Mesenchymal stem cell (in vitro differentiated cells and primary cell): ENCODE measurements around the gene BPHL.
"Not testable (repeated sequence)": the region's sequence is repeated elsewhere in the genome, so short reads cannot be mapped to it uniquely, and the experiment has no call there.

ENCODE experiments used
- DNase-seq: peaks from one replicate; pipeline ENCODE4 v3.0.0-alpha.2; 2013
- H2AFZ ChIP-seq: one replicate; pipeline ENCODE4 v1.6.1; 2013; ENCODE audit warnings: low read depth, mild to moderate bottlenecking, control low read depth, inconsistent platforms, low read length, moderate library complexity
- H2AK5ac ChIP-seq: 2 replicates; pipeline ENCODE4 v1.6.1; 2013; ENCODE audit warnings: low read length, moderate library complexity, mild to moderate bottlenecking, inconsistent platforms; ENCODE audit not compliant: severe bottlenecking
- H2BK120ac ChIP-seq: one replicate; pipeline ENCODE4 v1.6.1; 2013; ENCODE audit warnings: low read depth, mild to moderate bottlenecking, inconsistent platforms, low read length, moderate library complexity
- H2BK12ac ChIP-seq, 2 experiments: one replicate each; pipeline ENCODE4 v1.6.1; 2013; ENCODE audit warnings: inconsistent platforms in 2 of 2, low read length in 2 of 2, mild to moderate bottlenecking in 2 of 2, moderate library complexity in 2 of 2, control low read depth in 1 of 2
- H2BK15ac ChIP-seq: one replicate; pipeline ENCODE4 v1.6.1; 2013; ENCODE audit warnings: mild to moderate bottlenecking, low read depth, inconsistent platforms; ENCODE audit not compliant: poor library complexity, severe bottlenecking
- H2BK5ac ChIP-seq: 2 replicates; pipeline ENCODE4 v1.6.1; 2013; ENCODE audit warnings: low read depth, mild to moderate bottlenecking, low read length, control low read depth, inconsistent platforms; ENCODE audit not compliant: poor library complexity, severe bottlenecking
- H3K14ac ChIP-seq, 2 experiments: one replicate each; pipeline ENCODE4 v1.6.1; 2013; ENCODE audit warnings: inconsistent platforms in 2 of 2, low read length in 2 of 2, control low read depth in 1 of 2, mild to moderate bottlenecking in 1 of 2, moderate library complexity in 1 of 2
- H3K18ac ChIP-seq, 2 experiments: one replicate each; pipeline ENCODE4 v1.6.1; 2013; ENCODE audit warnings: inconsistent platforms in 2 of 2, low read length in 2 of 2, control low read depth in 1 of 2, low read depth in 1 of 2, mild to moderate bottlenecking in 1 of 2
- H3K23ac ChIP-seq, 2 experiments: one replicate each; pipeline ENCODE4 v1.6.1; 2013; ENCODE audit warnings: inconsistent platforms in 2 of 2, low read length in 2 of 2, mild to moderate bottlenecking in 2 of 2, moderate library complexity in 2 of 2, control low read depth in 1 of 2
- H3K27ac ChIP-seq: 2 replicates; pipeline ENCODE4 v1.5.1; 2013; ENCODE audit warnings: mild to moderate bottlenecking, moderate library complexity, low read length, control low read depth, inconsistent platforms; ENCODE audit not compliant: poor library complexity, severe bottlenecking
- H3K27me3 ChIP-seq, 2 experiments: 2 replicates each; pipeline versions ENCODE4 v1.6.1 to v1.7.0; 2013; ENCODE audit warnings: low read length in 2 of 2, mild to moderate bottlenecking in 2 of 2, moderate library complexity in 2 of 2, control low read depth in 1 of 2, inconsistent platforms in 1 of 2; ENCODE audit not compliant: control insufficient read depth in 1 of 2, insufficient read depth in 1 of 2
- H3K36me3 ChIP-seq, 2 experiments: 2 replicates each; pipeline versions ENCODE4 v1.6.1 to v1.7.0; 2013; ENCODE audit warnings: low read length in 2 of 2, control low read depth in 1 of 2, inconsistent platforms in 1 of 2, low read depth in 1 of 2, mild to moderate bottlenecking in 1 of 2; ENCODE audit not compliant: insufficient read depth in 2 of 2, control insufficient read depth in 1 of 2
- H3K4ac ChIP-seq, 2 experiments: one replicate each; pipeline ENCODE4 v1.6.1; 2013; ENCODE audit warnings: inconsistent platforms in 2 of 2, low read length in 2 of 2, mild to moderate bottlenecking in 2 of 2, moderate library complexity in 2 of 2, control low read depth in 1 of 2, low read depth in 1 of 2
- H3K4me1 ChIP-seq: 2 replicates; pipeline ENCODE4 v1.6.1; 2013; ENCODE audit warnings: low read depth, low read length, control low read depth; ENCODE audit not compliant: control insufficient read depth, insufficient read depth
- H3K4me2 ChIP-seq: 2 replicates; pipeline ENCODE4 v1.6.1; 2013; ENCODE audit warnings: low read length, mild to moderate bottlenecking, inconsistent platforms; ENCODE audit not compliant: poor library complexity, severe bottlenecking
- H3K4me3 ChIP-seq, 2 experiments: 2 replicates each; pipeline versions ENCODE4 v1.5.1 to v1.7.0; 2013; ENCODE audit warnings: low read length in 2 of 2, mild to moderate bottlenecking in 2 of 2, control low read depth in 1 of 2, low read depth in 1 of 2; ENCODE audit not compliant: insufficient read depth in 1 of 2
- H3K79me1 ChIP-seq: replicated peaks from 2 replicates; pipeline ENCODE4 v1.6.1; 2013; ENCODE audit warnings: mild to moderate bottlenecking, control low read depth, low read length, inconsistent platforms; ENCODE audit not compliant: poor library complexity, severe bottlenecking
- H3K9ac ChIP-seq: 2 replicates; pipeline ENCODE4 v1.7.0; 2013; ENCODE audit warnings: mild to moderate bottlenecking, low read length, moderate library complexity
- H3K9me3 ChIP-seq: 2 replicates; pipeline ENCODE4 v1.7.0; 2013; ENCODE audit warnings: mild to moderate bottlenecking, low read length; ENCODE audit not compliant: control insufficient read depth
- H4K8ac ChIP-seq: one replicate; pipeline ENCODE4 v1.6.1; 2013; ENCODE audit warnings: inconsistent platforms, mild to moderate bottlenecking, low read length, moderate library complexity
- H4K91ac ChIP-seq: one replicate; pipeline ENCODE4 v1.6.1; 2013; ENCODE audit warnings: mild to moderate bottlenecking, low read length, inconsistent platforms
- WGBS: methylation state at CpG from one replicate; pipeline ENCODE4 v1.1.7; 2013; ENCODE audit warnings: mixed read lengths; 5-methylcytosine and 5-hydroxymethylcytosine counted together

BPHL gene

DNA sequence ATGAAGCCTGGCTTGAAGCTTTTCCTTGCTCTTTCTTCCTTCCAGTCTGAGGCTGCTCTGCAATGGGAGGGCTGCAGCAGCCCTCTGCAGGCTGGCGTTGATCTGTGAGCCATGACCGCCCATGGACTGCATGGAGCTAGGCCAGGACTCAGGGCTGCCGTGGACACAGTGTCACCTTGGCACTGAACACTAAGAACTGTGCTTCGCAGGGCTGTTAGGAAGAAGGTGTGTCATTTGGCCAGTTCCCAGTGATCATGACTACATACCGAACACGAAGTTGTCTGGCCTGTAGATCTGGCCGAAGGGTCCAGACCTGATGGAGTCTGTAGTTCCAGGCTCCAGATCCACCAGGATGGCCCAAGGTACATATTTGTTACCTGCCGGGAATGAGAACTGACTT lies 60.2 kb downstream of the BPHL start:
- H3K14ac ChIP-seq, H3K23ac ChIP-seq, H3K27ac ChIP-seq, H2BK15ac ChIP-seq, H3K79me1 ChIP-seq, H2AFZ ChIP-seq, H2BK12ac ChIP-seq, H3K36me3 ChIP-seq, H3K4me1 ChIP-seq, H3K4me2 ChIP-seq, H3K9me3 ChIP-seq, H3K4ac ChIP-seq, H4K8ac ChIP-seq, DNase-seq, H2BK5ac ChIP-seq, H3K18ac ChIP-seq, H4K91ac ChIP-seq, H3K4me3 ChIP-seq, H2AK5ac ChIP-seq, H2BK120ac ChIP-seq, H3K9ac ChIP-seq: not testable (repeated sequence)
- WGBS: 94% methylated on average over 8 of the region's 8 CpGs
- H3K27me3 ChIP-seq: peaks cover 0 to 16% of the 10 kb centered on the region in 2 experiments

DNA sequence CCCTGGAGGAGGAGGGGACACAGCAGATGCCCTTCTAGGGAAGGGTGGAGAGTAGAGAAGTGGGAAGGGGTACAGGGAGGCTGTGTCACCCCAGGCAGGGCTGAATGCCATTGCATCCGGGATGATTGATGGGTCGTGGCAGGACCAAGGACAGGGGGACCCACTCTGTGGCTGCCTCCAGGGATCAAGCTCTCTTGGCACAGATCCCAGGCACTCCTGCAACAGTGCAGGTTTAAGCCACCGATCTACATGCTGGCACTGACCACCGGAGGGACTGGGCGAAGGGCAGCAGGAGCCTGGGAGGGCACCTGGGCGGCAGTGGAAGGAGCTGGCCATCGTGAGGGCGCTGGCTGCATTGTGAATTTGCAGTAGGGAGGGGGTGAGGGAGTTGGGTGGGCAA lies 61.4 kb downstream of the BPHL start:
- not testable (repeated sequence) for H3K23ac ChIP-seq, H3K4me2 ChIP-seq, DNase-seq, H3K9me3 ChIP-seq, H3K27ac ChIP-seq, H4K8ac ChIP-seq, H3K14ac ChIP-seq, H2BK15ac ChIP-seq, H2BK5ac ChIP-seq, H2AFZ ChIP-seq, H3K36me3 ChIP-seq, H3K79me1 ChIP-seq, H3K4me1 ChIP-seq, H2AK5ac ChIP-seq, H2BK12ac ChIP-seq, H3K4ac ChIP-seq, H2BK120ac ChIP-seq, H3K18ac ChIP-seq, H3K9ac ChIP-seq, H4K91ac ChIP-seq
- H3K4me3 ChIP-seq: peak overlapping the region in 1 of 2 experiments; percentile 45
- H3K27me3 ChIP-seq: peaks cover 0 to 28% of the 10 kb centered on the region in 2 experiments
- 100% methylated on average over 5 of the region's 8 CpGs for WGBS

- 80% methylated on average over 2 of the region's 2 CpGs for WGBS
- Histone ChIP-seq H4K8ac (no peak overlapping the region), H3K36me3 (no peaks in the 10 kb centered on the region), H3K23ac (no peak overlapping the region), H3K4ac (no peak overlapping the region), H3K79me1 (no peaks in the 10 kb centered on the region), H2AK5ac (no peak overlapping the region), H3K27ac (no peak overlapping the region), H2BK5ac (no peak overlapping the region), H4K91ac (no peak overlapping the region), H3K9me3 (no peaks in the 10 kb centered on the region), H2BK15ac (no peak overlapping the region), H3K14ac (no peak overlapping the region), H3K4me3 (no peak overlapping the region), H3K4me2 (no peak overlapping the region), H3K9ac (no peak overlapping the region), H3K27me3 (peaks cover 0 to 35% of the 10 kb centered on the region in 2 experiments), H2BK12ac (no peak overlapping the region), H2AFZ (no peak overlapping the region), H3K18ac (no peak overlapping the region), H2BK120ac (no peak overlapping the region), H3K4me1 (peaks cover 4% of the 10 kb centered on the region)
- no peak for DNase-seq
These were observed 62.6 kb downstream of the BPHL start for GRCh38 chr6:3181105-3181504.

GRCh38 chr6:3183066-3183465 lies 64.6 kb downstream of the BPHL start:
- no peaks in the 10 kb centered on the region for H3K9me3 ChIP-seq
- no peak overlapping the region for H3K27ac ChIP-seq
- no peak overlapping the region for H2AK5ac ChIP-seq
- H3K36me3 ChIP-seq: no peaks in the 10 kb centered on the region
- no peak overlapping the region for H2BK12ac ChIP-seq
- H3K4ac ChIP-seq: no peak overlapping the region
- no peak overlapping the region for H2BK5ac ChIP-seq
- H2BK120ac ChIP-seq: no peak overlapping the region
- H3K4me2 ChIP-seq: no peak overlapping the region
- H3K4me1 ChIP-seq: peaks cover 4% of the 10 kb centered on the region
- no peak overlapping the region for H4K91ac ChIP-seq
- H3K18ac ChIP-seq: no peak overlapping the region
- no peaks in the 10 kb centered on the region for H3K79me1 ChIP-seq
- 71% methylated on average over 4 of the region's 4 CpGs for WGBS
- H2AFZ ChIP-seq: no peak overlapping the region
- H3K23ac ChIP-seq: no peak overlapping the region
- no peak overlapping the region for H4K8ac ChIP-seq
- H3K27me3 ChIP-seq: peaks cover 0 to 50% of the 10 kb centered on the region in 2 experiments
- H3K4me3 ChIP-seq: no peak overlapping the region
- DNase-seq: no peak
- no peak overlapping the region for H3K9ac ChIP-seq
- H3K14ac ChIP-seq: no peak overlapping the region
- H2BK15ac ChIP-seq: no peak overlapping the region
